Measurements from ENCODE around the gene PLA2G5. TPM values are rescaled to one million over a fixed set of nuclear protein-coding genes. Genes with fewer than 3 reads are reported as not detected.

PLA2G5 gene
- polyA plus RNA-seq, 3 donors, result not detected

DNA sequence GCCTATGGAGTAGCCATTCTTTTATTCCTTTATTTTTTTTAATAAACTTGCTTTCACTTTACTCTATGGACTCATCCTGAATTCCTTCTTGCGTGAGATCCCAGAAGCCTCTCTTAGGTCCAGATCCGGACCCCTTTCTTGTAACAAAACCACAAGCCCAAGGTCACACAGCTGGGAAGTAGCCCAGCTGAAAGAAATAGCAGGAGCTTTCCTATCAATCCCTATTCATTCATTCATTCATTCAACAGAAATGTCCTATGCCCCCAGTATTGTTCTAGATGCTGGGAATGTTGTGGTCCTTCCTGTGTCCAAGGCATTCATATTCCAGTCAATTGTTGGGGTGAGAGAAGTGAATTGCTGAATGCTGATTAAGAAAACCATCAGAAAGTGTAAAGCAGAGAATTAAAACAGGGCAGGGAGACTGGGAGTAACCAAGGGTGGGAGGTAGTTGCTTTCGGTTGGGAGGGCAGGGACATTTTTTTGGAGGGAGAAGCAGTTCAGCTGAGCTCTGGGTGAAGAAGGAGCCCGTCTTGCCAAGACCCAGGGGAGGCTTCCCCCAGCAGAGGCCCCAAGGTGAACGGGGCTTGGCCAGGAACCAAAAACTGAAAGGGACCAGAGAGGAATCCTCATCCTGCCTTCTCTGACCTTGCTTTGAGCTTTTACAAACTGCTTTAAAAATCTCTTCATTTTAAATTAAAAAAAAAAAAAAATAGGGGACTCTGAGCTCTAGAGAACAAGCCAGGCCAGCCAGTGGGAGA lies 38.6 kb downstream of the PLA2G5 start:
- Mint-ChIP-seq H3K36me3 (no peaks in the 10 kb centered on the region), H3K4me3 (no peak overlapping the region), H3K9me3 (peaks cover 0 to 2% (median 0%) of the 10 kb centered on the region in 7 donors), H3K27ac (no peak overlapping the region), H3K27me3 (ENCODE audit: low read depth in 3 of 3) (peaks cover 10 to 19% (median 16%) of the 10 kb centered on the region in 3 donors), H3K4me1 (no peaks in the 10 kb centered on the region)
- Histone ChIP-seq H3K4me1 (ENCODE audit: control insufficient read depth in 1 of 2, insufficient read depth in 2 of 2, low read length in 2 of 2) (no peaks in the 10 kb centered on the region), H2AFZ (ENCODE audit: insufficient read depth, low read depth, low read length, poor library complexity, severe bottlenecking) (no peak overlapping the region), H4K20me1 (ENCODE audit: insufficient read depth, low read length) (no peaks in the 10 kb centered on the region), H3K4me2 (replicated peaks; ENCODE audit: extremely low read depth, low read length, poor library complexity, severe bottlenecking) (no peak overlapping the region), H3K9me3 (replicated peaks in 1 of 2; ENCODE audit: control insufficient read depth in 1 of 2, insufficient read depth in 1 of 2, low read length in 2 of 2) (no peaks in the 10 kb centered on the region), H3K27me3 (ENCODE audit: control insufficient read depth in 2 of 2, insufficient read depth in 2 of 2, low read length in 2 of 2) (peaks cover 0 to 4% of the 10 kb centered on the region in 2 donors), H3K4me3 (replicated peaks in 1 of 3; ENCODE audit: low read depth in 2 of 3, low read length in 3 of 3) (no peak overlapping the region), H3K79me2 (ENCODE audit: insufficient read depth, low read length) (no peaks in the 10 kb centered on the region), H3K9ac (ENCODE audit: insufficient read depth, low read length, poor library complexity, severe bottlenecking) (no peak overlapping the region), H3K27ac (ENCODE audit: low read depth in 1 of 2, low read length in 2 of 2) (no peak overlapping the region), H3K36me3 (replicated peaks in 1 of 2; ENCODE audit: control insufficient read depth in 1 of 2, insufficient read depth in 2 of 2, low read length in 2 of 2) (no peaks in the 10 kb centered on the region)
- WGBS (ENCODE audit: insufficient coverage), result 69% methylated on average over 4 of the region's 5 CpGs
- TF ChIP-seq, protein P1, sequence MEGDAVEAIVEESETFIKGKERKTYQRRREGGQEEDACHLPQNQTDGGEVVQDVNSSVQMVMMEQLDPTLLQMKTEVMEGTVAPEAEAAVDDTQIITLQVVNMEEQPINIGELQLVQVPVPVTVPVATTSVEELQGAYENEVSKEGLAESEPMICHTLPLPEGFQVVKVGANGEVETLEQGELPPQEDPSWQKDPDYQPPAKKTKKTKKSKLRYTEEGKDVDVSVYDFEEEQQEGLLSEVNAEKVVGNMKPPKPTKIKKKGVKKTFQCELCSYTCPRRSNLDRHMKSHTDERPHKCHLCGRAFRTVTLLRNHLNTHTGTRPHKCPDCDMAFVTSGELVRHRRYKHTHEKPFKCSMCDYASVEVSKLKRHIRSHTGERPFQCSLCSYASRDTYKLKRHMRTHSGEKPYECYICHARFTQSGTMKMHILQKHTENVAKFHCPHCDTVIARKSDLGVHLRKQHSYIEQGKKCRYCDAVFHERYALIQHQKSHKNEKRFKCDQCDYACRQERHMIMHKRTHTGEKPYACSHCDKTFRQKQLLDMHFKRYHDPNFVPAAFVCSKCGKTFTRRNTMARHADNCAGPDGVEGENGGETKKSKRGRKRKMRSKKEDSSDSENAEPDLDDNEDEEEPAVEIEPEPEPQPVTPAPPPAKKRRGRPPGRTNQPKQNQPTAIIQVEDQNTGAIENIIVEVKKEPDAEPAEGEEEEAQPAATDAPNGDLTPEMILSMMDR (IDR thresholded peaks at IDR 0.05), result no peak
- intact Hi-C loops (cut with micrococcal nuclease), result no loop called here
- DNase-seq, result no peak

DNA sequence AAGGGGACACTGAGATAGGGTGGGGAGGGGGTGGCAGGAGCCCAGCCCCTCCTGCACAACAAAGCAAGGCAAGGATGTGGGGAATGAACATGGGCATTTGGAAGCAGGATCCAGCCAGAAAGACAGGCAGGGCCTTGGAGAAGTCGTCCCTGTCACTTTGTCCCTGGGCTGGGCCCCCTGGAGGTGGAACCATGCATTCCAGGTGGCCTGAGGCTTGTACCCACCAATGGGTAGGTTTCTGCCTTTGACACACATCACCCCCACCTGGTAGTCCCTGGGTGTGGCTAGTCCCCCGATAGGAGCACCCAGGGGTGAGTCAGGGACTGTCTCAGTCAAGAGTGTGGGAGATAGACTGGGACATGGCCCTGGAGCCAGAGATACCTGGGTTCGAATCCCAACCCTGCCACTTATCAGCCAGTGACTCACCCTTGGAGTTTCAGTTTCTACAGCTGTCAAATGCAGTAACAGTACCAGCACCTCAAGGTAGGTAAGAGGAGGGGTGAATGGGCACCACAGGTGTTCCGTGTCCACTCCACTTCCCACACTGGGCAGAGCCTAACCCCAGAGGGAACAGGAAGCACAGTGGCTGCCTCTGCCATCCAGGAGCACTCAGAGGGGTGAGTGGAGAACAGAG lies 39.3 kb downstream of the PLA2G5 start:
- no CpG with 5 or more reads among the region's 4 CpGs for WGBS (ENCODE audit: insufficient coverage)
- no peaks in the 10 kb centered on the region for H3K79me2 ChIP-seq (ENCODE audit: insufficient read depth, low read length)

More for the DNA sequence above, 39.3 kb downstream of the PLA2G5 start:
- Histone ChIP-seq H3K9ac (ENCODE audit: insufficient read depth, low read length, poor library complexity, severe bottlenecking) (no peak overlapping the region), H3K27ac (ENCODE audit: low read depth in 1 of 2, low read length in 2 of 2) (no peak overlapping the region), H2AFZ (ENCODE audit: insufficient read depth, low read depth, low read length, poor library complexity, severe bottlenecking) (no peak overlapping the region), H3K36me3 (replicated peaks in 1 of 2; ENCODE audit: control insufficient read depth in 1 of 2, insufficient read depth in 2 of 2, low read length in 2 of 2) (no peaks in the 10 kb centered on the region), H3K27me3 (ENCODE audit: control insufficient read depth in 2 of 2, insufficient read depth in 2 of 2, low read length in 2 of 2) (peaks cover 0 to 4% of the 10 kb centered on the region in 2 donors), H4K20me1 (ENCODE audit: insufficient read depth, low read length) (no peaks in the 10 kb centered on the region), H3K4me2 (replicated peaks; ENCODE audit: extremely low read depth, low read length, poor library complexity, severe bottlenecking) (no peak overlapping the region), H3K9me3 (replicated peaks in 1 of 2; ENCODE audit: control insufficient read depth in 1 of 2, insufficient read depth in 1 of 2, low read length in 2 of 2) (no peaks in the 10 kb centered on the region), H3K4me1 (ENCODE audit: control insufficient read depth in 1 of 2, insufficient read depth in 2 of 2, low read length in 2 of 2) (no peaks in the 10 kb centered on the region), H3K4me3 (replicated peaks in 1 of 3; ENCODE audit: low read depth in 2 of 3, low read length in 3 of 3) (no peak overlapping the region)
- no peak for DNase-seq
- Mint-ChIP-seq H3K27ac (peak overlapping the region in 1 of 7 donors; percentile 51), H3K27me3 (ENCODE audit: low read depth in 3 of 3) (peaks cover 10 to 19% (median 14%) of the 10 kb centered on the region in 3 donors), H3K4me3 (no peak overlapping the region), H3K9me3 (peaks cover 0 to 2% (median 0%) of the 10 kb centered on the region in 7 donors), H3K36me3 (no peaks in the 10 kb centered on the region), H3K4me1 (no peaks in the 10 kb centered on the region)
- TF ChIP-seq, protein P1 (IDR thresholded peaks at IDR 0.05), result no peak
- intact Hi-C loops (cut with micrococcal nuclease), result no loop called here
